Tibial artery (tissue), 4 donors: ENCODE results near the gene NUCB1.
"Not testable (repeated sequence)": the region's sequence is repeated elsewhere in the genome, so short reads cannot be mapped to it uniquely, and the experiment has no call there.

Source experiments
- DNase-seq, 2 donors: peaks; one replicate each; pipeline ENCODE4 v3.0.0-alpha.2; 2019
- H3K27ac ChIP-seq, 2 donors: fragments of 200-600 bp; sonication (generic) in 1 of 2; 1 replicate in 1 of 2; 2 replicates in 1 of 2; pipeline ENCODE4 v1.5.1; 2018 to 2019; ENCODE audit warnings: mild to moderate bottlenecking in 1 of 2
- H3K27me3 ChIP-seq, 2 donors: fragments of 200-600 bp; sonication (generic) in 1 of 2; one replicate each; pipeline versions ENCODE4 v1.5.1 to v1.6.0; 2016 to 2019
- H3K36me3 ChIP-seq, 3 donors: fragments of 200-600 bp; sonication (generic) in 2 of 3; one replicate each; pipeline ENCODE4 v1.5.1; 2016 to 2019; ENCODE audit warnings: mild to moderate bottlenecking in 2 of 3
- H3K4me1 ChIP-seq, 4 donors: fragments of 200-600 bp; sonication (generic) in 2 of 4; 1 replicate in 3 of 4; 2 replicates in 1 of 4; pipeline ENCODE4 v1.5.1; 2016 to 2019
- H3K4me3 ChIP-seq, 2 donors: fragments of 200-600 bp; sonication (generic) in 1 of 2; 1 replicate in 1 of 2; 2 replicates in 1 of 2; pipeline ENCODE4 v1.5.1; 2018 to 2019; ENCODE audit warnings: mild to moderate bottlenecking in 2 of 2
- H3K9me3 ChIP-seq, 3 donors: fragments of 200-600 bp; sonication (generic) in 1 of 3; one replicate each; pipeline ENCODE4 v1.5.1; 2016 to 2019
- intact Hi-C: fragments of 100-400 bp; cut with DNase I; formaldehyde crosslinking; loops from one replicate; pipeline ENCODE4 v1.15.0; 2023; ENCODE audit warnings: low total_unique reads
- TF ChIP-seq, protein P1 (sequence below), 2 experiments: fragments of 200-600 bp in 1 of 2; fragments of 450-650 bp in 1 of 2; IDR thresholded peaks; one replicate each; pipeline ENCODE4 v1.5.1; 2017 to 2019; ENCODE audit warnings: antibody characterized with exemption in 2 of 2, mild to moderate bottlenecking in 1 of 2, moderate library complexity in 1 of 2

Gene NUCB1

DNA sequence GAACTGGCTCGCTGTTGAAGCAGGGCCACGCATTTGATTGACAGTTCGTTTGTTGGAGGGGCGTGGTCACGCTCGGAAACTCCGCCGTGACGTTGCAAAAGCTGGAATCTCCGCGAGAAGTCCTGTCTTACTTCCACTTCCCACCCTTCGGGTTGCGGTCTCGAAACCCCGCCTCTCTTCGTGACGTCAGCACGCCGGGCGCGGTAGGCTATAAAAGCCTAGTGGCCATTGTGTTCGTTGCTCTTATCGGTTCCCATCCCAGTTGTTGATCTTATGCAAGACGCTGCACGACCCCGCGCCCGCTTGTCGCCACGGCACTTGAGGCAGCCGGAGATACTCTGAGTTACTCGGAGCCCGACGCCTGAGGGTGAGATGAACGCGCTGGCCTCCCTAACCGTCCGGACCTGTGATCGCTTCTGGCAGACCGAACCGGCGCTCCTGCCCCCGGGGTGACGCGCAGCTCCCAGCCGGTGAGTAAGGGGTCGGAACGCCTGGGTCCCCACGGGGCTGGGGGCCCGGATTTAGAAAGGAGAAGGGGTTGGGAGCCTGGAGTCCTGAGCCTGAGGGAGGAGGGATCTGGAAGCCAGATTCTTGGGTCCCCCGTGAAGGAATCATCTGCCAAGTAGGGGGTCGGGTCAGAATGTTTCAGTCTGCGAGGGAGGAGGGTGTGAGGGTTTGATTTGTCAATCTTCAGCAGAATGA is 27.8 kb upstream of the NUCB1 start, which contains the start of gene PPP1R15A:
PPP1R15A (plus strand) TSS at position 240 of the 702 bp plus-strand sequence. CDS start 813 bp downstream, outside the sequence.
- Histone ChIP-seq H3K27me3 (no peaks in the 10 kb centered on the region), H3K36me3 (peaks cover 34 to 39% (median 35%) of the 10 kb centered on the region in 3 donors), H3K27ac (peak within 1 kb of the TSS; percentile 99 to 100), H3K4me1 (peaks cover 5 to 55% (median 38%) of the 10 kb centered on the region in 4 donors), H3K4me3 (peak within 1 kb of the TSS; percentile 95 to 100), H3K9me3 (no peaks in the 10 kb centered on the region)
- TF ChIP-seq, protein P1, sequence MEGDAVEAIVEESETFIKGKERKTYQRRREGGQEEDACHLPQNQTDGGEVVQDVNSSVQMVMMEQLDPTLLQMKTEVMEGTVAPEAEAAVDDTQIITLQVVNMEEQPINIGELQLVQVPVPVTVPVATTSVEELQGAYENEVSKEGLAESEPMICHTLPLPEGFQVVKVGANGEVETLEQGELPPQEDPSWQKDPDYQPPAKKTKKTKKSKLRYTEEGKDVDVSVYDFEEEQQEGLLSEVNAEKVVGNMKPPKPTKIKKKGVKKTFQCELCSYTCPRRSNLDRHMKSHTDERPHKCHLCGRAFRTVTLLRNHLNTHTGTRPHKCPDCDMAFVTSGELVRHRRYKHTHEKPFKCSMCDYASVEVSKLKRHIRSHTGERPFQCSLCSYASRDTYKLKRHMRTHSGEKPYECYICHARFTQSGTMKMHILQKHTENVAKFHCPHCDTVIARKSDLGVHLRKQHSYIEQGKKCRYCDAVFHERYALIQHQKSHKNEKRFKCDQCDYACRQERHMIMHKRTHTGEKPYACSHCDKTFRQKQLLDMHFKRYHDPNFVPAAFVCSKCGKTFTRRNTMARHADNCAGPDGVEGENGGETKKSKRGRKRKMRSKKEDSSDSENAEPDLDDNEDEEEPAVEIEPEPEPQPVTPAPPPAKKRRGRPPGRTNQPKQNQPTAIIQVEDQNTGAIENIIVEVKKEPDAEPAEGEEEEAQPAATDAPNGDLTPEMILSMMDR (IDR thresholded peaks at IDR 0.05) = peak in 1 of 2 experiments; percentile 44
- intact Hi-C loops = loop anchor here (5.0 to 10.0 kb wide), 2 partner anchors 92 to 245 kb away; partner anchors contain the start of genes C19orf73, FTL and PPFIA3
- peak; percentile 96 to 99 for DNase-seq

DNA sequence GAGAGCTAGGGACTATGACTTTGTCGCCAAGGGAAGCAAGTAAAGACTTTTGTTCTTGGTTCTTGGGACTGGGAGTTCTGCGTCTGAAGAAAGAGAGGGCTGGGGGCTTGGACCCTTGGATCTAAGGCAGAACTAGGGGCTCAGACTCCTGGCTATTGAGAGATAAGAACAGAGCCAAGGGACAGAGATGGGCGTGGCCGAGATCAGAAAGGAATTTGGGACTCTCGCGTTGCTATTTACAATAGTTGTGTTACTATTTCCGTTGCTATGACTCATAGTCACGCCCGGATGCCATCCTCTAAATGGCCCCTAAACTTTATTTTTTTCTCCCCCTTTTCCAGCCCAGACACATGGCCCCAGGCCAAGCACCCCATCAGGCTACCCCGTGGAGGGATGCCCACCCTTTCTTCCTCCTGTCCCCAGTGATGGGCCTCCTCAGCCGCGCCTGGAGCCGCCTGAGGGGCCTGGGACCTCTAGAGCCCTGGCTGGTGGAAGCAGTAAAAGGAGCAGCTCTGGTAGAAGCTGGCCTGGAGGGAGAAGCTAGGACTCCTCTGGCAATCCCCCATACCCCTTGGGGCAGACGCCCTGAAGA is 27.1 kb upstream of the NUCB1 start:
- Histone ChIP-seq H3K9me3 (no peaks in the 10 kb centered on the region), H3K27me3 (no peaks in the 10 kb centered on the region), H3K4me3 (peak overlapping the region; percentile 95 to 100), H3K27ac (peak overlapping the region; percentile 99 to 100), H3K4me1 (peaks cover 0 to 55% (median 36%) of the 10 kb centered on the region in 4 donors), H3K36me3 (peaks cover 40 to 46% (median 41%) of the 10 kb centered on the region in 3 donors)
- TF ChIP-seq, protein P1 (IDR thresholded peaks at IDR 0.05) = peak in 1 of 2 experiments; percentile 38
- intact Hi-C loops = loop anchor here (5.0 to 10.0 kb wide), 2 partner anchors 92 to 244 kb away; partner anchors contain the start of genes C19orf73, FTL and PPFIA3
- DNase-seq = peak; percentile 95 to 96

DNA sequence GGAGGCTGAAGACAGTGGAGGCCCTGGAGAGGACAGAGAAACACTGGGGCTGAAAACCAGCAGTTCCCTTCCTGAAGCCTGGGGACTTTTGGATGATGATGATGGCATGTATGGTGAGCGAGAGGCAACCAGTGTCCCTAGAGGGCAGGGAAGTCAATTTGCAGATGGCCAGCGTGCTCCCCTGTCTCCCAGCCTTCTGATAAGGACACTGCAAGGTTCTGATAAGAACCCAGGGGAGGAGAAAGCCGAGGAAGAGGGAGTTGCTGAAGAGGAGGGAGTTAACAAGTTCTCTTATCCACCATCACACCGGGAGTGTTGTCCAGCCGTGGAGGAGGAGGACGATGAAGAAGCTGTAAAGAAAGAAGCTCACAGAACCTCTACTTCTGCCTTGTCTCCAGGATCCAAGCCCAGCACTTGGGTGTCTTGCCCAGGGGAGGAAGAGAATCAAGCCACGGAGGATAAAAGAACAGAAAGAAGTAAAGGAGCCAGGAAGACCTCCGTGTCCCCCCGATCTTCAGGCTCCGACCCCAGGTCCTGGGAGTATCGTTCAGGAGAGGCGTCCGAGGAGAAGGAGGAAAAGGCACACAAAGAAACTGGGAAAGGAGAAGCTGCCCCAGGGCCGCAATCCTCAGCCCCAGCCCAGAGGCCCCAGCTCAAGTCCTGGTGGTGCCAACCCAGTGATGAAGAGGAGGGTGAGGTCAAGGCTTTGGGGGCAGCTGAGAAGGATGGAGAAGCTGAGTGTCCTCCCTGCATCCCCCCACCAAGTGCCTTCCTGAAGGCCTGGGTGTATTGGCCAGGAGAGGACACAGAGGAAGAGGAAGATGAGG is 26.4 kb upstream of the NUCB1 start:
- Histone ChIP-seq H3K36me3 (peaks cover 42 to 48% (median 46%) of the 10 kb centered on the region in 3 donors), H3K27ac (peak overlapping the region; percentile 99 to 100), H3K4me1 (peaks cover 0 to 55% (median 34%) of the 10 kb centered on the region in 4 donors), H3K9me3 (no peaks in the 10 kb centered on the region), H3K4me3 (peak overlapping the region; percentile 95 to 100), H3K27me3 (no peaks in the 10 kb centered on the region)
- TF ChIP-seq, protein P1 (IDR thresholded peaks at IDR 0.05) = no peak
- intact Hi-C loops = loop anchor here (5.0 to 10.0 kb wide), 2 partner anchors 91 to 244 kb away; partner anchors contain the start of genes C19orf73, FTL and PPFIA3
- no peak for DNase-seq

DNA sequence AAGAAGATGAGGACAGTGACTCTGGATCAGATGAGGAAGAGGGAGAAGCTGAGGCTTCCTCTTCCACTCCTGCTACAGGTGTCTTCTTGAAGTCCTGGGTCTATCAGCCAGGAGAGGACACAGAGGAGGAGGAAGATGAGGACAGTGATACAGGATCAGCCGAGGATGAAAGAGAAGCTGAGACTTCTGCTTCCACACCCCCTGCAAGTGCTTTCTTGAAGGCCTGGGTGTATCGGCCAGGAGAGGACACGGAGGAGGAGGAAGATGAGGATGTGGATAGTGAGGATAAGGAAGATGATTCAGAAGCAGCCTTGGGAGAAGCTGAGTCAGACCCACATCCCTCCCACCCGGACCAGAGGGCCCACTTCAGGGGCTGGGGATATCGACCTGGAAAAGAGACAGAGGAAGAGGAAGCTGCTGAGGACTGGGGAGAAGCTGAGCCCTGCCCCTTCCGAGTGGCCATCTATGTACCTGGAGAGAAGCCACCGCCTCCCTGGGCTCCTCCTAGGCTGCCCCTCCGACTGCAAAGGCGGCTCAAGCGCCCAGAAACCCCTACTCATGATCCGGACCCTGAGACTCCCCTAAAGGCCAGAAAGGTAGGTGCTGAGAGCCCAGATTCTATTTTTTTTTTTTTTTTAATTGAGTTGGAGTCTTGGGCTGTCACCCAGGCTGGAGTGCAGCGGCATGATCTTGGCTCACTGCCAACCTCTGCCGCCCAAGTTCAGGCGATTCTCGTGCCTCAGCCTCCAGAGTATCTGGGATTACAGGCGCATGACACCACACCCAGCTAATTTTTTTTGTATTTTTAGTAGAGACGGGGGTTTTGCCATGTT is 25.6 kb upstream of the NUCB1 start:
- Histone ChIP-seq H3K9me3 (no peaks in the 10 kb centered on the region), H3K27me3 (no peaks in the 10 kb centered on the region), H3K4me1 (peaks cover 0 to 56% (median 36%) of the 10 kb centered on the region in 4 donors), H3K36me3 (peaks cover 42 to 57% (median 46%) of the 10 kb centered on the region in 3 donors), H3K4me3 (peak overlapping the region; percentile 95 to 100), H3K27ac (peak overlapping the region; percentile 99 to 100)
- intact Hi-C loops = loop anchor here (5.0 to 10.0 kb wide), 2 partner anchors 90 to 243 kb away; partner anchors contain the start of genes C19orf73, FTL and PPFIA3
- peak in 1 of 2 donors; percentile 77 for DNase-seq
- TF ChIP-seq, protein P1 (IDR thresholded peaks at IDR 0.05) = no peak

DNA sequence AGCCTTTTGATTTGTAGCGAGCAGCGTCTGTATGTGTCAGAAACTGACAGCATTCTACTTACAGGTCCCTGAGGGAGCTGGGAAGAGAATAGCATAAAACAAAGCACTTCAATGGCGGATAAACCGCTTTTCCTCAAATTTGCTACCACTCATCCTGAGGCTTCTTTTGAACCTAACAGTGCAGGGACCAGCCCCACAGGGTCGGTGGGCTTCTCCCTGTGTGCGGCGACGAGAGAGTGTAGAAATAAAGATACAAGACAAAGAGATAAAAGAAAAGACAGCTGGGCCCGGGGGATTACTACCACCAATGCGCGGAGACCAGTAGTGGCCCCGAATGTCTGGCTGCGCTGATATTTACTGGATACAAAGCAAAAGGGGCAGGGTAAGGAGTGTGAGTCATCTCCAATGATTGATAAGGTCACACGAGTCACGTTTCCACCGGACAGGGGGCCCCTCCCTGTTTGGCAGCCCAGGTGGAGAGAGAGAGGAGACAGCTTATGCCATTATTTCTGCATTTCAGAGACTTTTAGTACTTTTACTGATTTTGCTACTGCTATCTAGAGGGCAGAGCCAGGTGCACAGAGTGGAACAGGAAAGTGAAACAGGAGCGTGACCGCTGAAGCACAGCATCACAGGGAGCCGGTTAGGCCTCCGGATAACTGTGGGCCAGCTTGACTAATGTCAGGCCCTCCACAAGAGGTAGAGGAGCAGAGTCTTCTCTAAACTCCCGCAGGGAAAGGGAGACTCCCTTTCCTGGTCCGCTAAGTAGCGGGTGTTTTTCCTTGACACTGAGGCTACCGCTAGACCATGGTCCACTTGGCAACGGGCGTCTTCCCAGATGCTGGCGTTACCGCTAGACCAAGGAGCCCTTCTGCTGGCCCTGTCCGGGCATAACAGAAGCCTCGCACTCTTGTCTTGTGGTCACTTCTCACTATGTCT is 23.8 kb upstream of the NUCB1 start:
- peaks cover 42 to 61% (median 46%) of the 10 kb centered on the region in 3 donors for H3K36me3 ChIP-seq
- DNase-seq = peak in 1 of 2 donors; percentile 59
- H3K9me3 ChIP-seq, H3K27me3 ChIP-seq: not testable (repeated sequence)
- intact Hi-C loops = loop anchor here (10.0 kb wide), 1 partner anchor 88 kb away; the partner anchor contains the start of gene FTL
- H3K4me1 ChIP-seq = peaks cover 0 to 60% (median 36%) of the 10 kb centered on the region in 4 donors
- H3K4me3 ChIP-seq = peak overlapping the region; percentile 95 to 100
- H3K27ac ChIP-seq = peak overlapping the region; percentile 99 to 100
